HG03097 (cell line): Measurements from ENCODE around the gene SMOC2.

Source experiments
- ATAC-seq: cut with Tn5 transposase; IDR thresholded peaks from one replicate; pipeline ENCODE4 v1.9.1; 2021; ENCODE audit not compliant: unreplicated experiment, low FRiP score

SMOC2 gene

GRCh38 chr6:168616816-168617765, 176.1 kb downstream of the SMOC2 start:
- ATAC-seq, result no peak

DNA sequence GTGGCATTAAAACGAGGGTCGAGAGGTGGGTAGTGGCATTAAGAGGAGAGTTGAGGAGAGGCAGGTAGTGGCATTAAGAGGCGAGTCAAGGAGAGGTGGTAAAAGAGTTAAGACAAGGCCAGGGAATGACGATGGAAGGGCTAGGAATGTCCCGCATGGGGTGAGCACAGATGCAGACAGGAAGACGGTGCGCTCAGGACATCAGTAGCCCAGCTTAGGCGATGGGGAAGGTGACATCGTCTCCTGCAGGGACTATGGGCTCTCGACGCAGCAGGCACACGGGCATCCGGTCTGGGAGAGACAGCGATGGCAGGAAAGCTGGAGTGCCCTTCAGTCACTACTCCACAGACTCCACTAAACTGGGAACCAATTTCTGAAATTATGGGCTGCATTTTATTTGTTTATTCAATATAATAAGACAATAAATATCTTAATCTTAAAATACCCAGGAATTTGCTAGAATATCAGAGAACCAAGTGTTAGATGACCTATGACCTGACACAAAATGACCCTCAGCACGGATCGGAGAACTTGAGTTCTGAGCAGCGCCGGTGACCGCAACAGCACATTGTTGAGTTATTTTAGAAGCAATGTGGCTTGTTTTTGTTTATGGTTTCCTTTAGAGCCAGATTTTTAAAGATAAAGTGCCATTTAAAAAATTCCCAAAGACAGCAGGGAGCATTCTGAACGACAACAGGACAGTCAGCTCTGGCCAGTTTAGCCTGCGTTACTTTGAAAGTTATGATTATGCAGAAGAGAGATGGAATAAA, 177.7 kb downstream of the SMOC2 start:
- ATAC-seq, result no peak

GRCh38 chr6:168619560-168620314, 178.8 kb downstream of the SMOC2 start:
- no peak for ATAC-seq

GRCh38 chr6:168620578-168620977, 179.6 kb downstream of the SMOC2 start:
- ATAC-seq, result no peak

DNA sequence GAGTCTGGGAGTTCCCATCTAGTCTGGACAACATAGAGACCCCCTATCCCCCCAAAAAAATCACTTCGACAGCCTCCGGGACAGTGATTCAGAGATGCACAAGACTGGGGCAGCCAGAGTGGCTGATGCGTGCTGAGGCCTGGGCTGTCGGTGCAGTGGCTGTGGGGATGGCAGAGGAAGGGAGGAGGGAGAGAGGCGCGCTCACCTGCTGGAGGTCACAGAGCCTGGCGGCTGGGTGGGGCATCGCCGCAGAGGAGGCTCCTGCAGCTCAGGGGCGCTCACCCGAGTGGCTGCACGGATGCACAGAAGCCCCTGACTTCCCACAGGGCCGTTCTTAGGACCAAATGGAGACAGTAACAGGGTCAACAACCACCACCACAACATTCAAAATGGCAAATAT, 182.8 kb downstream of the SMOC2 start:
- ATAC-seq, result no peak

GRCh38 chr6:168624540-168624939, 183.6 kb downstream of the SMOC2 start:
- ATAC-seq, result no peak

GRCh38 chr6:168624948-168625347, 184.0 kb downstream of the SMOC2 start:
- ATAC-seq, result no peak

DNA sequence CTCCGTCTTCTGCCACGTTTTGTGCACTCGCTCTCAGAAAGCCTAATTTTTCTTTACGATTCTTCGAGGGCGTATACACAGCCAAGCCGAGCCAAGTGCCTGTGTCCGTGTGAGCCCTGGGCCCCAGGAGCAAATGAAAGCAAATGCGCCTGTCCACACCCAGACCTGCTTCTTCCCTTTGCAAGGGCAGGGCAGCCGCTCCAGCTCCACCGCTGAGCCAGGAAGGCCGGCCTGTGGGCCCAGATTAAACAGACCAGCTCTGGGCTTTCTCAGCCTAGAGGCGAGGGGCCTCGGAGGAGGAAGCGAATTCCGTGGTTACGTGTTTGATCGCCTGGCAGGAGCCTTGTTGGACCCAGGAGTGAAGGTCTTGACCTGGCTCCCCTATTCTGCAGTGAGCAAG, 184.6 kb downstream of the SMOC2 start:
- no peak for ATAC-seq

GRCh38 chr6:168626046-168626602, 185.1 kb downstream of the SMOC2 start:
- ATAC-seq, result no peak

GRCh38 chr6:168627506-168628175, 186.7 kb downstream of the SMOC2 start:
- ATAC-seq, result no peak

DNA sequence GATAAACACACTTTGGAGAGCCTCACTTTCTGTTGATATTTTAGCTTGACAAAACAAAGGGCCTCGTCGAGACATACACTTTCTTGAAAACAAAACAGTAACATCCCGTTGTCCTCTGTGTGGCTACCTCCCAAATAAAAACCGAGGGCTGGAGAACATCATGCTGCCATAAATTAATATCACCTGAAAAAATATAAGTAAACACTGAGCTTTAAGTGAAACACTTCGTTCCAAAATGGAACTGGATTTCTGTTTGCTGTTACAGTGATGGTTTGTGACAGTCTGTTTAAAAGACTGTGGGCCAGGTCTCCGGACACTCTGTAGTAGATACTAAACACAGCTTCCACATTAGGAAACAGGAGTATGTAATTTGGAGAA, 187.2 kb downstream of the SMOC2 start:
- no peak for ATAC-seq

DNA sequence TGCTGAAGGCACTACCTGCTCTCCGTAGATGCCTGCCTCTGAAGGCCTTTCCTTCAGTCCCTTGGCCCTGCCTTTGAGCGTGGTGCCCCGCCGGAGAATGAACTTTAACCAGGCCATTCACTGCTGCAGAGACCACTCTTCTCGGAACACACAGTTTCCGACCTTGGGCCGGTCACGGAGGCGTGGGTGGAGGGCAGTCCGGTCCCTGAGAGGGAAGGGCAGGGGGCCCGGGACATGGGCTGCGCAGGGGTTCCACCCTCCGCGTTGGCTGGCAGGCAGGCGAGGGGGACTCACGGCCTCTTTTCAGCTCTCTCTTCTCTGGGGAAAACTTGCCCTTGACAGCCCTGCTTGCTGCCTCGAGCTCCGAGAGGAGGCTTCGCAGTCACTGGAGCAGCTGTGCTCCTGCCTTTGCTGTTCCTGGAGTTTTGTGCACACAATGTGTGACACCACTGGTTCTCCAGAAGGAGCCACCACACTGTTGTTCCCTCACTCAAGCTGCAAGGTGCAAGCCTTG, 187.8 kb downstream of the SMOC2 start:
- ATAC-seq, result no peak

GRCh38 chr6:168631564-168631963, 190.6 kb downstream of the SMOC2 start:
- no peak for ATAC-seq

DNA sequence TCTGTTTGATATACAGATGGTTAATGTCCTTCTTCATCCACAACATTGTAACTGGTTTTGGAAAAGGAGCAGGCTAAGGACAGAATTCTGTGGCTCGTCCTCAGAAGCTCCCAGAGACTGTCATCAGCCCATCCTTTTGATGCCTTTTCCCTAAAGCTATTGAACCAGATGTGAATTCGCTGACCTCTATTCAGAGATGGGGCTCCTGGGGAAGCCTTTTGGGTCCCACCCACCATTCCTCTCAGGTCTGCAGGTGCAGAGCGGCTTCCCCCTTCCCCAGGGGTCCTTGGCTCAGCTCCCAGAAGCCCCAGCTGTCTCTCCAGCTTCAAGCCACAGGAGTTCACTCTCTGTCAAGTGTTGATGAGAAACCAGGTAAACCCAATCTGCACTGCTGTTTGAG, 191.7 kb downstream of the SMOC2 start:
- ATAC-seq, result no peak

DNA sequence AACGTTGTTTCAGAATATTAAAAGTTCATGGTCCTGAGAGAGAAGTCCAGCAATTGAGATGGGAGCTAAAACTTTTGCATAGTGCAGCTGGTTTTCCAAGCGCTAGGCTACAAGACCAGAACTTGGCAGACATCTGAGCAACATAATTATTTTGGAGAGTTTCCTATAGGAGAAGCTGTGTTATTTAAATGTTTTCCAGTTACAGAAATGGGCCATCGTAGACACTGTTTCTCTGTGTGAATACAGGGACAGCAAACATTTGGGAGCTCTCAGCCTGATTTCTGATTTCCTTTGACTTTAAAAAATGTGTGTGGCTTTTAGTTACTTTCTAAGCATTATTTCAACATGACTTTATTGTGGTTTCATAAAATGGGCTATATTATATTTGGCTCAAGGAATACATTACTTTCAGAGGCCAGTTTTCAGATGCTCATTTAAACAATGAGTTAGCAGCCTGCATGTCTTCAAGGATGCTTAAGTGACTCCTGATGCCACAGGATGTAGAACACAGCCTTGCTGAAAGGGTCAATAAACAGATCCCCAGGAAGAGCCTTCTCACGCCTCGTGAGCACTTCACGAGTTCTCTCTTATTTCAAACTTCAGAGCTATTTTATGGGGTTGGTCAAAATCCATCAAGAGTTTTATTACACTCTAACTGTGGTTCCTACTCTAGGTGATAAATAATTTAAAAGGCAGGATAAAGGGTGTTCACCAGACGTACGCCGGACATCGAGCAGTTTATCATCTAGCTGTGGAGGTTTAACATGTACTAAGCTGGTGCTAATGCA, 193.8 kb downstream of the SMOC2 start:
- ATAC-seq, result no peak

GRCh38 chr6:168636147-168637004, 195.4 kb downstream of the SMOC2 start:
- no peak for ATAC-seq

GRCh38 chr6:168637834-168638233, 196.8 kb downstream of the SMOC2 start:
- no peak for ATAC-seq
